Left forelimb (tissue), 1 donor: ENCODE measurements around the gene GNPTAB.

Experiments used
- DNase-seq: peaks from one replicate; pipeline ENCODE4 v3.0.0-alpha.2; 2018; ENCODE audit warnings: low spot score

GNPTAB gene

DNA sequence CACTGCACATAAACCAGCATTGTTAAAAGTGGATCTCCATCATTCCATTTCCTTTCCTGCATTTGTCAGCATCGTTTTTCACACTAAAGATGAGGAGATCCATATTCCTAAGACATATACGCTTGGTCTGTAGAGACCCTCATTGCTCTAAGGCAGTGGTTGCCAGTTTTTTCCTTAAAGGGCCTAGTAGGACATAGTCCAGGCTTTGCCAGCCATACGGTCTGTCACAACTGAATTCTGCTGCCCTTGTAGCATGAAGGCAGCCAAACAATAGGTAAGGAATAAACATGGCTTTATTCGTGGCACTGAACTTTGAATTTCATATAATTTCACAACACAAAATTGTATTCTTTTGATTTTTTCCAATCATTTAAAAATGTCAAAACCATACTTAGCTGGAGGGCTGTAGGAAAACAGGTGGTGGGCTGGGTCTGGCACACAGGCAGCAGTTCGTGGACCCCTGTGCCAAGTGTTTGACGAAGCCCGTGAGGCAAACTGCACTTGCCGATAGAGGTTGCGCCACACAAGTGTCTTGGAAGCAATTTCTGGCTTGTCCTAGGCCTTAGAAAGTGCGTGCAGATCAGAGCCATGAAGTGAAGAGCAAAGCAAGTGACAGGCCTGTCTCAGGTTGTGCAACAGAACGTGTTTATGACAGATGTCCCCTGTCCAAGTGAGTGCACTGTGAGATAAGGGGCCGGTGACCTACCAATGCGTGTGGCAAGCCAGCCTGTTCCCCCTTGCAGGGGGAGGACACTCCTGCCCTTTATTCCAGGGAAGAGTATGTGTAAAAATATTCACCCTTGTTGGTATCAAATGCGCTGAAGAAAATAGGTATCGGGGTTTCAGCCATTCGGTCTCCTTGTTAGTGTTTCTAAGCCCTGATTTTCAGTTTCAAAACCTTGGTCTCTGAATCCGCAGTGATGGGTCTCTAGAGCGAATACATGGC lies 134.2 kb downstream of the GNPTAB start:
- peak; percentile 64 for DNase-seq

- no peak for DNase-seq
These were observed 135.1 kb downstream of the GNPTAB start for GRCh38 chr12:101695706-101696105.
